Upper lobe of left lung (tissue), 6 donors: ENCODE results near the gene MRPL18. TPM values are rescaled to one million over a fixed set of nuclear protein-coding genes. Genes with fewer than 3 reads are reported as not detected.
"Not testable (repeated sequence)": the region's sequence is repeated elsewhere in the genome, so short reads cannot be mapped to it uniquely, and the experiment has no call there.

Experiments
- ATAC-seq, 2 donors: fragments of 200-7000 bp; cut with Tn5 transposase; one replicate each; pipeline ENCODE4 v1.9.1; 2022; ENCODE audit warnings: mild to moderate bottlenecking in 2 of 2, moderate library complexity in 2 of 2; ENCODE audit not compliant: low FRiP score in 2 of 2
- DNase-seq, 2 donors: peaks; one replicate each; pipeline ENCODE4 v3.0.0-alpha.2; 2019 to 2020
- H3K27ac ChIP-seq, 4 donors: fragments of 200-600 bp; sonication (generic); one replicate each; pipeline ENCODE4 v1.5.1; 2016 to 2019
- H3K27me3 ChIP-seq, 4 donors: fragments of 200-600 bp; sonication (generic); one replicate each; pipeline ENCODE4 v1.5.1; 2017 to 2019
- H3K36me3 ChIP-seq, 4 donors: fragments of 200-600 bp; sonication (generic); one replicate each; pipeline ENCODE4 v1.5.1; 2016 to 2019
- H3K4me1 ChIP-seq, 4 donors: fragments of 200-600 bp; sonication (generic); one replicate each; pipeline ENCODE4 v1.5.1; 2018 to 2019
- H3K4me3 ChIP-seq, 4 donors: fragments of 200-600 bp; sonication (generic); one replicate each; pipeline ENCODE4 v1.5.1; 2017 to 2019; ENCODE audit warnings: mild to moderate bottlenecking in 2 of 4, moderate library complexity in 1 of 4
- H3K9me3 ChIP-seq, 4 donors: fragments of 200-600 bp; sonication (generic); one replicate each; pipeline ENCODE4 v1.5.1; 2018 to 2019
- CTCF ChIP-seq, 6 experiments: fragments of 450-650 bp in 4 of 6; fragments of 200-600 bp in 2 of 6; sonication (generic) in 2 of 6; IDR thresholded peaks; one replicate each; pipeline ENCODE4 v1.5.1; 2016 to 2019; ENCODE audit warnings: antibody characterized with exemption in 6 of 6
- EP300 ChIP-seq, 4 donors: sonication (generic); formaldehyde crosslinking; IDR thresholded peaks; one replicate each; pipeline ENCODE4 v1.5.1; 2017; ENCODE audit warnings: antibody characterized with exemption in 4 of 4, control low read depth in 2 of 4
- POLR2A ChIP-seq, 4 donors: fragments of 450-650 bp; IDR thresholded peaks; one replicate each; pipeline ENCODE4 v1.5.1; 2016 to 2017; ENCODE audit warnings: antibody characterized with exemption in 4 of 4, mild to moderate bottlenecking in 2 of 4
- POLR2AphosphoS5 ChIP-seq, 2 donors: sonication (generic); formaldehyde crosslinking; IDR thresholded peaks; one replicate each; pipeline ENCODE4 v1.5.1; 2017; ENCODE audit warnings: antibody characterized with exemption in 2 of 2
- WGBS, 2 donors: methylation state at CpG; one replicate each; pipeline ENCODE4 v1.1.5; 2017 to 2018; 5-methylcytosine and 5-hydroxymethylcytosine counted together
- total RNA-seq, 6 donors: library from RNA; depleted of rRNA in 4 of 6; stranded (reverse); fragments of >200 nt in 4 of 6; gene quantifications; one replicate each; pipeline versions ENCODE4 v1.1.0 to v1.2.1, GENCODE V29; 2016 to 2021
- donor health status: DM: no; HTN: no; CAD: no; lungs with moderate emphysema.
- donor health status: DM: no; HTN: yes; CAD: no; lungs with severe emphysema.

MRPL18 gene
- total RNA-seq, 6 donors from 2014 or later = 18.9 to 61.5 (median 58.7) TPM

- DNase-seq (no peak), ATAC-seq (no peak)
- H3K4me1 ChIP-seq = peaks cover 0 to 3% (median 0%) of the 10 kb centered on the region in 4 donors
- TF ChIP-seq POLR2A (IDR thresholded peaks at IDR 0.05) (no peak), CTCF (IDR thresholded peaks at IDR 0.05) (no peak)
- no peak overlapping the region for H3K4me3 ChIP-seq
- no peak overlapping the region for H3K27ac ChIP-seq
- no peaks in the 10 kb centered on the region for H3K27me3 ChIP-seq
- H3K36me3 ChIP-seq = no peaks in the 10 kb centered on the region
- 80 to 93% methylated on average over 6 of the region's 6 CpGs for WGBS, 2 donors
- H3K9me3 ChIP-seq = no peaks in the 10 kb centered on the region
Measured at GRCh38 chr6:159815410-159815809, 25.1 kb downstream of the MRPL18 start.

- H3K4me3 ChIP-seq, ATAC-seq, H3K27ac ChIP-seq, H3K27me3 ChIP-seq, DNase-seq, H3K4me1 ChIP-seq, H3K36me3 ChIP-seq, H3K9me3 ChIP-seq: not testable (repeated sequence)
- 76 to 86% methylated on average over 3 of the region's 3 CpGs for WGBS, 2 donors
Measured at GRCh38 chr6:159816775-159817174, 26.5 kb downstream of the MRPL18 start.

GRCh38 chr6:159817951-159818739, 27.9 kb downstream of the MRPL18 start:
- ATAC-seq (no peak), DNase-seq (no peak)
- Histone ChIP-seq H3K9me3 (no peaks in the 10 kb centered on the region), H3K27ac (no peak overlapping the region), H3K4me3 (no peak overlapping the region), H3K27me3 (no peaks in the 10 kb centered on the region), H3K36me3 (no peaks in the 10 kb centered on the region), H3K4me1 (peaks cover 0 to 3% (median 0%) of the 10 kb centered on the region in 4 donors)
- TF ChIP-seq CTCF (IDR thresholded peaks at IDR 0.05) = no peak
- no peak for TF ChIP-seq POLR2AphosphoS5 (IDR thresholded peaks at IDR 0.05)
- no peak for TF ChIP-seq POLR2A (IDR thresholded peaks at IDR 0.05)
- TF ChIP-seq EP300 (IDR thresholded peaks at IDR 0.05) = no peak
- WGBS, 2 donors = 88 to 89% methylated on average over 21 to 23 of the region's 23 CpGs

- Histone ChIP-seq H3K27me3 (no peaks in the 10 kb centered on the region), H3K27ac (no peak overlapping the region), H3K4me1 (peaks cover 0 to 3% (median 0%) of the 10 kb centered on the region in 4 donors), H3K36me3 (no peaks in the 10 kb centered on the region), H3K4me3 (no peak overlapping the region), H3K9me3 (no peaks in the 10 kb centered on the region)
- ATAC-seq = no peak
- DNase-seq = peak in 1 of 2 donors; percentile 56
- TF ChIP-seq POLR2AphosphoS5 (IDR thresholded peaks at IDR 0.05) (no peak), CTCF (IDR thresholded peaks at IDR 0.05) (no peak), POLR2A (IDR thresholded peaks at IDR 0.05) (no peak), EP300 (IDR thresholded peaks at IDR 0.05) (no peak)
- WGBS, 2 donors = 87 to 91% methylated on average over 16 of the region's 16 CpGs
Measured at GRCh38 chr6:159819098-159819497, 28.8 kb downstream of the MRPL18 start.

GRCh38 chr6:159819932-159820640, 29.8 kb downstream of the MRPL18 start:
- TF ChIP-seq POLR2A (IDR thresholded peaks at IDR 0.05) (no peak), CTCF (IDR thresholded peaks at IDR 0.05) (no peak), POLR2AphosphoS5 (IDR thresholded peaks at IDR 0.05) (no peak), EP300 (IDR thresholded peaks at IDR 0.05) (no peak)
- DNase-seq = peak in 1 of 2 donors; percentile 59

More at GRCh38 chr6:159819932-159820640, 29.8 kb downstream of the MRPL18 start:
- H3K27me3 ChIP-seq = no peaks in the 10 kb centered on the region
- ATAC-seq = no peak
- H3K36me3 ChIP-seq = no peaks in the 10 kb centered on the region
- no peak overlapping the region for H3K27ac ChIP-seq
- H3K9me3 ChIP-seq = no peaks in the 10 kb centered on the region
- 47 to 65% methylated on average over 16 to 28 of the region's 28 CpGs for WGBS, 2 donors
- no peak overlapping the region for H3K4me3 ChIP-seq
- H3K4me1 ChIP-seq = peaks cover 0 to 3% (median 0%) of the 10 kb centered on the region in 4 donors
